Endothelial cell of hepatic sinusoid (primary cell): ENCODE results near the gene PTPN6.

ENCODE experiments used
- in situ Hi-C: cut with HindIII; loops from 2 replicates; pipeline ENCODE4 v1.10.0; 2017; ENCODE audit warnings: low sequenced_read_pairs

The PTPN6 gene

DNA sequence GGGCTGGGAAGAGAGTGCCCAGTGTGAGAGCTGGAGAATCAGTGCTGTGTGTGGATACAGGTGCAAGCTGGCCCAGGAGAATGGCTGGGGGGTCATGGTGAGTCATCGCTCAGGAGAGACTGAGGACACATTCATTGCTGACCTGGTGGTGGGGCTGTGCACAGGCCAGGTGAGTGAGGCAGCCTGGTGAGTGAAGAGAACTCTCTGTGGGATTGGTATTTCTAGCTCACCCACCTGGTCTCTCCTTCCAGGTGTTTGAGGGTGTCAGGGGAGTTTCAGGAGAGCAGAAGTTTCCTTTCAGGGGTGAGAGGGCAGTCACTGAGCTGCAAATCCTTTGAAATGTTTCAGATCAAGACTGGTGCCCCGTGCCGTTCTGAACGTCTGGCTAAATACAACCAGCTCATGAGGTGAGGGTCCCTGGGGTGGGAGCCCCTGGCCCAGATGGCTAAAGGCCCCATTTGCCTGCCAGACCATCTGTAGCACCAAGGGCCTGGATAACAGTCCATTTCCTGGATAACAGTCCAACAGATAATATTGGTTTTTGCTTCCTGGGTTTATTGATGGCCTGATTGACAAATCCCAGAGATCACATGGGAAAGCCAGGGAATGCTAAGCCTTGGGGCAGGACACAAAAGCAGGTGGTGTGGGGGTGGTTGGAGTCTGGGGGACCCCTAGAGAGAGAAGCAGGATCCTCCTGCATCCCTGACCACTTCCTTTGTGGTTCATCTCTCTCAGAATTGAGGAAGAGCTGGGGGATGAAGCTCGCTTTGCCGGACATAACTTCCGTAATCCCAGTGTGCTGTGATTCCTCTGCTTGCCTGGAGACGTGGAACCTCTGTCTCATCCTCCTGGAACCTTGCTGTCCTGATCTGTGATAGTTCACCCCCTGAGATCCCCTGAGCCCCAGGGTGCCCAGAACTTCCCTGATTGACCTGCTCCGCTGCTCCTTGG, 28.9 kb upstream of the PTPN6 start:
- in situ Hi-C loops: no loop called here

DNA sequence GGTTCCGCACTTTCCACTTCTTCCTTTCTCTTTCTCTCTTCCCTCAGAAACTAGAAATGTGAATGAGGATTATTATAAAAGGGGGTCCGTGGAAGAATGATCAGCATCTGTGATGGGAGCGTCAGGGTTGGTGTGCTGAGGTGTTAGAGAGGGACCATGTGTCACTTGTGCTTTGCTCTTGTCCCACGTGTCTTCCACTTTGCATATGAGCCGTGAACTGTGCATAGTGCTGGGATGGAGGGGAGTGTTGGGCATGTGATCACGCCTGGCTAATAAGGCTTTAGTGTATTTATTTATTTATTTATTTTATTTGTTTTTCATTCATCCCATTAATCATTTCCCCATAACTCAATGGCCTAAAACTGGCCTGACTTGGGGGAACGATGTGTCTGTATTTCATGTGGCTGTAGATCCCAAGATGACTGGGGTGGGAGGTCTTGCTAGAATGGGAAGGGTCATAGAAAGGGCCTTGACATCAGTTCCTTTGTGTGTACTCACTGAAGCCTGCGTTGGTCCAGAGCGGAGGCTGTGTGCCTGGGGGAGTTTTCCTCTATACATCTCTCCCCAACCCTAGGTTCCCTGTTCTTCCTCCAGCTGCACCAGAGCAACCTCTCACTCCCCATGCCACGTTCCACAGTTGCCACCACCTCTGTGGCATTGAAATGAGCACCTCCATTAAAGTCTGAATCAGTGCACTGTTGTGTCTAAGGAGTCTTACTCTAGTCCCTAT, 28.0 kb upstream of the PTPN6 start:
- in situ Hi-C loops: no loop called here

DNA sequence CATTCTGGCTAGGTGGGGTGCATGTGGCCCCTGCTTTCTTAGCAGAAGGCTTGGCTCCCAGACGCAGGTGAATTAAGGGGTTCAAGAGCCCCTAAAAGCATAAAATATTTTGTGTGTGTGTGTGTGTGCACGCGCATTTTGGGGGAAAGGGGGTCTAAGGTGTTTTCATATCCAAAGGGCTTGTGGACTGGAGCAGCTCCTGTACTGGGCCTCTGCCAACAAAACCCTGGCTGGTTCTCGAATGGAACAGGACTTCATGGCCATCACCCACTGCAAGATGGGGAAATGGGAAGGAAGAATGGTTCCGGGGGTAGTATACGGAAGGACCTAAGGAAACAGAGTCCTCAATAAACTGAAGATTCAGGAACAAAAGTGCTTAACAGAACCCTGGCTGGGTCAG, 27.3 kb upstream of the PTPN6 start:
- in situ Hi-C loops: no loop called here

DNA sequence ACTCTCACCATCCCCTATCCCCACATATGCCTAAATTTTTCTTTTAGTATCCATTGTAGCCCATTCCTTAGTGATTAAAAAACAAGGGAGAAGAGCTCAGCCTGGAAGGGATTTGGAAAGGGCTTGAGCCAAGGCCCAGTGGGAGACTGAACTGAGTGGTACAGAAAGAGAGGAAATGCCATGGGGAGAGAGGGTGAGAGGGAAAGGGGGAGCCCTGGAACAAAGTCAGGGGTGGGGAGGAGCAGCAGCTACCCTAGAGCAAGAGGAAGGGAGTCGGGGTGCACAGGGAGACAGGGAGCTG, 26.0 kb upstream of the PTPN6 start:
- in situ Hi-C loops: loop anchor here (5.0 kb wide), 1 partner anchor 38 kb away; no protein-coding TSS in a partner anchor

DNA sequence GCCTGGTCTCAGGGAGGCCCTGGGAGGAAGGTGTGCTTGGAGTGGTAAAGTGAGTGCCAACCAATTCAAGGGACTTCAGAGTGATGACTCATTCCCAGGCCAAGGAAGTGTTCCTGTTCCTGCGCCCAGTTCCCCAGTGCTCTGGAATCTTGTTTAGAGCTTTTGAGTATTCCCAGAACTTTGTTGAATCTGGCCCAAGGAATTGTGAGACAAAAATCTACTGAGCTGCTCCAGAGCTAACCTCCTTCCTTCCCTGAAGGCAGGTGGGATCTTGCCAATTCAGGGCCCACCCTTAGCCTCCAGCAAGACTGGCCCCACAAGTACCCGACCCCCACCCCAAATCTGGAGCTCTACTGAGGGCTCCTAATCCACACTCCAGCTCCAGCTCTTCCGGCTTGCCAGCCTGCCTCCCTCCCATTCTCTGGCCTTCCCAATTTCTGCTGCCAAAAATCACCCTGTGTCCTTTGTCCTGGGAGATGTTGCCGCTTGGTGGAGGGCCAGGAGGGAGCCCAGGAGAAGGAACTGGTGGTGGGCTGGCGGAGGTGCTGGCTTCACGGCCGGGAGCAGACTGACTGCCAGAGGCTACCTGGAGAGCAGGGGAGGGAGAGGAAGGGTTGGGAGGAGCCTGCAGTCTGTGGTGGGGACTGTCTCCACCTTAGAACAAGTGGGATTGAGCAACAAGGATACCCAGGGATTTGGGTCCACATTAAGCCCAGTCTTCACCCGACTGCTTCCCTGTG, 25.4 kb upstream of the PTPN6 start:
- in situ Hi-C loops: loop anchor here (5.0 kb wide), 1 partner anchor 38 kb away; no protein-coding TSS in a partner anchor

DNA sequence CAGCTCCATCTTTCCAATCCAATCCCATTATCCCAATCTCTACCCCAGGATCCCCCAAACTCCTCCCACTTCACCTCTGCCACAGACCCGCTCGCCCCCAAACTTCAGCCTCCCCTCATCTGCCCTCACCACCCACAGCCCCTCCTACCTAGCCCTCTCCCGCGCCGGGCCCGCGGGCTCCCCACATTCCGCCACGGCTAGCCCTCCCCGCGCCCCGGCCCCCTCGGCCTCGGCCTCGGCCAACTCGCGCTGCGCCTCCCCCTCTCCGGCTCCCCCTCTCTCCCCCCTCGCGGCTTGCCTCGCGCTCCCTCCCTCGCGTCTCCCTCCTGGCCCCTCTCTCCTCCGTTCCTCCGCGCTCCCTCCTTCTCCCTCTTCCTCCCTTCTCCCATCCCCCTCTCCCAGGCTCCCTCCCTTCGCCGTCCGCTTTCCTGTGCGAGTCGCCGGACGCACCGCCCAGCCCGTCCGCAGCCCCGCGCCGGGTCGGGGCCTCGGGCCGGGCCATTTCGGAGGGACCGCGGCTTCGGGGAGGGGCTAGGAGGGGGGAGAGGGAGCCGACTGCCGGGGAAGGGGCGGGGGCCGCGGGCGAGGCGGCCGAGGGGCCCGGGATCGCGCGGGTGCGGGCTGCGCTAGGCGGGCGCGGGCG, 23.7 kb upstream of the PTPN6 start, which contains the start of gene ATN1:
ATN1 (plus strand) TSS at position 581 of the 643 bp plus-strand sequence. CDS start 6,043 bp downstream, outside the sequence.
- in situ Hi-C loops: loop anchor here (5.0 kb wide), 1 partner anchor 40 kb away; no protein-coding TSS in a partner anchor

DNA sequence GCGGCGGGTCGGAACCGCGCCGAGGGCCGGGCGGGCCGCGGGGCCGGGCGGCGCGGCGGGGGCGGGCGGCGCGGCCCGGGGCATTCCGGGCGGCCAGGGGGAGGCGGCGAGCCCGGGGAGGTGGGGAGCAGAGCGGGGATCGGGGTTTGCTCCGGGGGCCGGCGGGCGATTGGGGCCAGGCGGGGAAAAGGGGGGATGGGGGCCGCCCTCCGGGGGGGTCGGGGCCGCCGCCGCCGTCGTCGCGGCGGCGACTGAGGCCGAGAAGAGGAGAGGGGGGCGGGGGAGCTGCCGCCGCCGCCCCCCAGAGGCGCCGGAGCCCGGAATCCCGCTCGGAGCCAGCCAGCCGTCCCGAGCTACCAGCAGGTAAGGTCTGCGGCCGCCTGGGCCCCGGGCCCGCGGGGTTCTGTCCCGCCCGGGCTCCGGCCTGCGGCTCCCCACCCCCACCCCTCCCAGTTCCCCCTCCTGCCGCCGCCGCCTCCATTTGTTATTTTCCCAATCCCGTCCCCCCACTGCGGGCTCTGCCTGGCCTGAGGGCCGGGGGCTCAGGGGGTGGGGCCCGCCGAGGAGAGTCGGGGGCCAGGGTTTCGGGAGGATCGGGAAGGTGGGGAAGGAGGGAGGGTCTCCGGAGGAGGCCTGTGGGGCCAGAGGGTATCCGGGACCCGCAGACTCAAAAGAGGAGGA, 23.0 kb upstream of the PTPN6 start:
- in situ Hi-C loops: loop anchor here (5.0 kb wide), 1 partner anchor 41 kb away; no protein-coding TSS in a partner anchor

DNA sequence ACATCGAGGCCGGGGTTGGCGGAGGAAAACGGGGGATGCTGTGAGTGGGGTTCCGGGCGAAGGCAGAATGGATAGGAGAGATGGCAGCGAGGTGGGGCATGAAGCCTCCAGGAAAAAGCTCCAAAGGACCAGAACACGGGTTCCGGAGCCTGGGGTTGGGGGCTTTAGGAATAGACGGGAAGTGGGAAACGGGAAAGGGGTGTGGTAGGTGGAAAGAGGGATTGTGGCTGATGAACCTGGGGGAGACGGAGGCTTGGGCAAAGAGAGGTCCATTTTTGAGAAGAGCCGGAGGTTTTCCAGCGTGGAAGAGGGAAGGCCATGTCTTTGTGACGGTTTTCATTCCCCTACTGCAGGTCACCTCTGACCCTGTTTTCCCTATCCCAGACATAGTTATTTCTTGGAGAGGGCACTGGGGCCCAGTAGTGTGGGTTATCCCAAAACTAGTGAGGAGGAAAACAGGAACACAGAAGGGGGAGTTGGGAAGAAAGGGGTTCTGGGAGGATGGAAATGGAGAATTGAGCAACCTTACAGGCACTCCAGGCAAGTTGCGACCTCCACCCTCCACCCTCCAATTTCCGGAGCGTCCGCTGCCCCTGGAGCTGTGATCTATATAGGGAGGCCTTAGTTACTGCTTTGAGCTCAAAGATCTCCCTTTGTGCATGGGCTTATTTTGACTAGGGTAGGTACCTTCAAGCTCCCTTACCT, 22.3 kb upstream of the PTPN6 start:
- in situ Hi-C loops: loop anchor here (5.0 kb wide), 1 partner anchor 42 kb away; no protein-coding TSS in a partner anchor

DNA sequence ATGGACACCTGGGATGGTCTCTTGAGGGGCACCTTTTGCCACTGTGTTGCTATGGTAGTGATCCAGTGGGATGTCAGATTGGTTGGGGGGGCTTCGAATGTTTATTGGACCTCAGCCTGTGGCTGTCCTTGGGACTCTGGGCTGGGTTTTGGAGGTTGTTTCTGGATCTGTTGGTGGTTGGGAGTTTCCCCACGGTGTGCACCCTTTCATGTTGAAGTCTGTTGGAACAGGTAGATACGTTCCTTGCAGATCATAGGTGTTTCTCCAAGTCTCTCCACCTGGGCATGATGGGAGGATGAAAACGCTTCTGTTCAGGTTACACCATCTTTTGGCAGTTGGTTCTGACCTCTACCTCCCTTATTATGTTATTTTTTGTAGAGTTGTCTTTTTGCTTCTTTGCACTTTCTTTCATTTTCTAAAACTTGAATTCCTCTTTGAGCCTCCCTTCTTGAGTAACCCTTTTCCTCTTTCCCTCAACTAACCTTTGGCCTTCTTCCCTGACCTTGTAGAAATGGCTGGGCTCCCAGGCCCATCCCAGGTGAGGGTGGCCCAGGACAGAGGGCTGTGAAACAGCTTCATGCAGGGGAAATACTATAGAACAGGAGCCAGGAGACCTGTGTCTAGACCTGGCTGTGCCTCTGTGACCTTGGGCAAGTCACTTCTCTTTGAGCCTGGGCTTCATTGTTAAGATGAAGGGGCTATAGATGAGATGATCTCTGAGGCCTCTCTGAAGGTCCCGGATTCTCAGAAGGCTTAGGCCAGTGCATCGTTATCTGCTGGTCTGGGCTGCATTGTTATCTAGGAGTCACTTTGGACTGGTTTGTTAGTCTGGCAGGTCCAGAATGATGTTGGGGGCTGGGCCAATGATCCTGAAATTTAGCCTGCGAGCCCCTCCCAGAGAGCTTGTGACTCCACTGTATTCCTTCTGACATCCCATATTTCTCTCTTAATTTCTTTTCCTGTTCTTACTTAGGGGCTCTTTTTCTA, 21.4 kb upstream of the PTPN6 start:
- in situ Hi-C loops: loop anchor here (5.0 kb wide), 1 partner anchor 42 kb away; no protein-coding TSS in a partner anchor

DNA sequence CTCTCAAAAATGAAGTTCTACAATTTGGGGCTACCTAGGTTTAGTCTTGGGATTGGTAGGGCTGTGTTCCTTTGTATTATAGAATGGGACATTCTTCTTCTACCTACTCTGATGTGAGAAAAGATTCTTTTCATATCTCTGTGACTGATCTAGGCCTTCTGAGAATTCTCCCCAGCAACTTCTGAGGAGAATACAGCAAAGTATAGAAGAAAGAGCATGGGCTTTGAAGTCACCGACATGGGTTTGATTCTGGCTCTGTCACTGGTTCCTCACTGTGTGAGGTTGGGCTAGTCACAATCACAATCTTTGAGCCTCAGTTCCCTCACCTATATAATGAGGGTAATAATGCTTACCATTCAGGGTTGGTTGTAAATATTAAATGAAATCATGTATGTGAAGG, 18.4 kb upstream of the PTPN6 start:
- in situ Hi-C loops: no loop called here

DNA sequence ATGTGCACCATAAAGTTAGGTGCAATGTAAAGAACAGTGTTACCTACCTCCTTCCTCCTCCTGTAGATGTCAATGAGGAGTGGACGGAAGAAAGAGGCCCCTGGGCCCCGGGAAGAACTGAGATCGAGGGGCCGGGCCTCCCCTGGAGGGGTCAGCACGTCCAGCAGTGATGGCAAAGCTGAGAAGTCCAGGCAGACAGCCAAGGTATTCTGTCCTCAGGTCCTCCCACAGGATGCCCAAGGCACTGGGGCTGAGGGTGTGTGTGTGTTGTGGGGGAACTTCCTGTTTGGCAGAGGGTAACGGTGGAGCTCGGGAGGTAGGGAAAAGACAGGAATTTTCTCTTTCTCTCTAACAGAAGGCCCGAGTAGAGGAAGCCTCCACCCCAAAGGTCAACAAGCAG, 17.0 kb upstream of the PTPN6 start:
- in situ Hi-C loops: no loop called here

DNA sequence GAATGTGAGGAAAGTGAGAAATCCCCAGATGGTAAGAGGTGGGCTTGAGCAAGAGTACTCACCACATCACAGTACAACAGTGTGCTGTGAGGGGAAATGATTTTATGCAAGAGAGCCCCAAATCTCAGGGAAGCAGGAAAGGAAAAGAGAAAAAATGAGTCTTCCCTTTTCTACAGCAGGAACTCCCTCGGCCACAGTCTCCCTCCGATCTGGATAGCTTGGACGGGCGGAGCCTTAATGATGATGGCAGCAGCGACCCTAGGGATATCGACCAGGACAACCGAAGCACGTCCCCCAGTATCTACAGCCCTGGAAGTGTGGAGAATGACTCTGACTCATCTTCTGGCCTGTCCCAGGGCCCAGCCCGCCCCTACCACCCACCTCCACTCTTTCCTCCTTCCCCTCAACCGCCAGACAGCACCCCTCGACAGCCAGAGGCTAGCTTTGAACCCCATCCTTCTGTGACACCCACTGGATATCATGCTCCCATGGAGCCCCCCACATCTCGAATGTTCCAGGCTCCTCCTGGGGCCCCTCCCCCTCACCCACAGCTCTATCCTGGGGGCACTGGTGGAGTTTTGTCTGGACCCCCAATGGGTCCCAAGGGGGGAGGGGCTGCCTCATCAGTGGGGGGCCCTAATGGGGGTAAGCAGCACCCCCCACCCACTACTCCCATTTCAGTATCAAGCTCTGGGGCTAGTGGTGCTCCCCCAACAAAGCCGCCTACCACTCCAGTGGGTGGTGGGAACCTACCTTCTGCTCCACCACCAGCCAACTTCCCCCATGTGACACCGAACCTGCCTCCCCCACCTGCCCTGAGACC, 15.6 kb upstream of the PTPN6 start:
- in situ Hi-C loops: no loop called here

DNA sequence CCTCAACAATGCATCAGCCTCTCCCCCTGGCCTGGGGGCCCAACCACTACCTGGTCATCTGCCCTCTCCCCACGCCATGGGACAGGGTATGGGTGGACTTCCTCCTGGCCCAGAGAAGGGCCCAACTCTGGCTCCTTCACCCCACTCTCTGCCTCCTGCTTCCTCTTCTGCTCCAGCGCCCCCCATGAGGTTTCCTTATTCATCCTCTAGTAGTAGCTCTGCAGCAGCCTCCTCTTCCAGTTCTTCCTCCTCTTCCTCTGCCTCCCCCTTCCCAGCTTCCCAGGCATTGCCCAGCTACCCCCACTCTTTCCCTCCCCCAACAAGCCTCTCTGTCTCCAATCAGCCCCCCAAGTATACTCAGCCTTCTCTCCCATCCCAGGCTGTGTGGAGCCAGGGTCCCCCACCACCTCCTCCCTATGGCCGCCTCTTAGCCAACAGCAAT, 14.9 kb upstream of the PTPN6 start:
- in situ Hi-C loops: no loop called here

DNA sequence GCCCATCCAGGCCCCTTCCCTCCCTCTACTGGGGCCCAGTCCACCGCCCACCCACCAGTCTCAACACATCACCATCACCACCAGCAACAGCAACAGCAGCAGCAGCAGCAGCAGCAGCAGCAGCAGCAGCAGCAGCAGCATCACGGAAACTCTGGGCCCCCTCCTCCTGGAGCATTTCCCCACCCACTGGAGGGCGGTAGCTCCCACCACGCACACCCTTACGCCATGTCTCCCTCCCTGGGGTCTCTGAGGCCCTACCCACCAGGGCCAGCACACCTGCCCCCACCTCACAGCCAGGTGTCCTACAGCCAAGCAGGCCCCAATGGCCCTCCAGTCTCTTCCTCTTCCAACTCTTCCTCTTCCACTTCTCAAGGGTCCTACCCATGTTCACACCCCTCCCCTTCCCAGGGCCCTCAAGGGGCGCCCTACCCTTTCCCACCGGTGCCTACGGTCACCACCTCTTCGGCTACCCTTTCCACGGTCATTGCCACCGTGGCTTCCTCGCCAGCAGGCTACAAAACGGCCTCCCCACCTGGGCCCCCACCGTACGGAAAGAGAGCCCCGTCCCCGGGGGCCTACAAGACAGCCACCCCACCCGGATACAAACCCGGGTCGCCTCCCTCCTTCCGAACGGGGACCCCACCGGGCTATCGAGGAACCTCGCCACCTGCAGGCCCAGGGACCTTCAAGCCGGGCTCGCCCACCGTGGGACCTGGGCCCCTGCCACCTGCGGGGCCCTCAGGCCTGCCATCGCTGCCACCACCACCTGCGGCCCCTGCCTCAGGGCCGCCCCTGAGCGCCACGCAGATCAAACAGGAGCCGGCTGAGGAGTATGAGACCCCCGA, 14.3 kb upstream of the PTPN6 start:
- in situ Hi-C loops: no loop called here

DNA sequence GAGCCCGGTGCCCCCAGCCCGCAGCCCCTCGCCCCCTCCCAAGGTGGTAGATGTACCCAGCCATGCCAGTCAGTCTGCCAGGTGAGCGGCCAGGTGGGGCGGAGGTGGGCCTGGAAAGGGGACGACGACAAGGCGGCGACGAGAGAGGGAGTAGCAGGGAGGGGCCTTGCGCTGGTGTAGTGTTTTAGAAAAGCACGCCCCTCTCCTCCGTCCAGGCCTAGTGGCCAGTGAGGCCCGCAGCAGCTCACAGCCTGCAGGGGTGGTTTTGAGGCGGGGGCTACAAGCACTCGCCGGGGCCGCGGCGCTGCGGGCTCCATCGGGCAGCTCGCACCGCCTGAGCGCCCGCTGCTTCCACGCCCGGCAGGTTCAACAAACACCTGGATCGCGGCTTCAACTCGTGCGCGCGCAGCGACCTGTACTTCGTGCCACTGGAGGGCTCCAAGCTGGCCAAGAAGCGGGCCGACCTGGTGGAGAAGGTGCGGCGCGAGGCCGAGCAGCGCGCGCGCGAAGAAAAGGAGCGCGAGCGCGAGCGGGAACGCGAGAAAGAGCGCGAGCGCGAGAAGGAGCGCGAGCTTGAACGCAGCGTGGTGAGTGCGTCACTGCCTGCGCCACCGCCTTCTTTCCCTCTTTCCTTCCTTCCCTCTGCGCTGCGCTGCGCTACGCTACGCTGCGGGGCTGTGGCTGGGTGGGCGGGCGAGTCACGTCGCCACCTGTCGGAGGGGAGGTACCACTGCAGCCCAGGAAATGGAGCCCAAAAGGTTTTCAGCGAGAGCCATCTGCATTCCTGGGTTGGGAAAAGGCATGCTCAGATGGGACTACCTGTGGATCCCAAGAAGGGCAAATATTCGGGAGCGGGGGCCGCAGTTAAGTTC, 13.4 kb upstream of the PTPN6 start:
- in situ Hi-C loops: no loop called here
